ENCODE data around the gene LAMC3.

- TF ChIP-seq POLR2A (IDR thresholded peaks at IDR 0.05; ENCODE audit: low read length) (no peak), GATA1 (IDR thresholded peaks at IDR 0.05; ENCODE audit: low read depth, low read length) (no peak)
These were observed 102.9 kb downstream of the LAMC3 start for GRCh38 chr9:131111854-131112311.

Data from erythroblast (primary cell).